ENCODE data around the gene AFAP1.

Gene AFAP1

DNA sequence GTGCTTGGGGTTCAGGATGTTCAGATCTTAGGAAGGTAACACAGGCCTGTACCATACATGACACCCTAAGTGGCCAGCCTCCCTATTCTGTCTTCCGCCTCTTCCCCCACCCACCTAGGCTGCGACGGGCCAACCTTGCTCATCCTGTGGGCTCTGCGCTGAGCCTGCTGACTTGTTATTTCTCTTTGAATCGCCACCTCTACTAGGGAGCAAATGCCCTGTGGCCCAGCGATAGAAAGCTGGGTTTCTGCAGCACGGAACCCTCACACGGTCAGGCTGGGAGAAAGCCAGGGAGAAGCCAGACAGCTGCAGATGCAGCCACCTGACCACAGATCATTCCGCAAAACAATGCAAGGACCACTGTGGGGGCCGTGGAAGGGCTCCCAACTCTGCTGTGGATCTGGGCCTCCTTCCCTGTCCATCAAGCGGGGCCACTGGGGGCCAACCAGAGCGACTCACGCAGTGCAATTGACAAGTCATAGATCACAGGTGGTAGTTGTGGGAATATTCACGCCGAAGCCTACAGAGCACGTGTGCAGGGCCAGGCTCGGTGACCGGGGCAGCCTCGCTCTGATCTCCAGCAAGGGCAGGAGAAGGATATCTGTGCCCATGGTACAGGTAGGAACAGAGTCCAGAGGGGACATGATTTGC is 227.5 kb downstream of the AFAP1 start:
- Histone ChIP-seq H3K27ac (ENCODE audit: low read length) (no peak overlapping the region), H3K9me3 (ENCODE audit: control insufficient read depth in 2 of 2, low read length in 2 of 2) (peaks cover 0 to 7% of the 10 kb centered on the region in 2 donors), H3K4me1 (ENCODE audit: control insufficient read depth, insufficient read depth, low read length) (no peaks in the 10 kb centered on the region), H3K36me3 (ENCODE audit: control insufficient read depth in 2 of 2, insufficient read depth in 2 of 2, low read length in 2 of 2) (no peaks in the 10 kb centered on the region), H3K9ac (ENCODE audit: low read length in 2 of 2) (no peak overlapping the region), H3K27me3 (ENCODE audit: control insufficient read depth in 1 of 2, insufficient read depth in 2 of 2, low read length in 2 of 2) (no peaks in the 10 kb centered on the region), H3K4me3 (ENCODE audit: low read length in 2 of 2) (no peak overlapping the region)

DNA sequence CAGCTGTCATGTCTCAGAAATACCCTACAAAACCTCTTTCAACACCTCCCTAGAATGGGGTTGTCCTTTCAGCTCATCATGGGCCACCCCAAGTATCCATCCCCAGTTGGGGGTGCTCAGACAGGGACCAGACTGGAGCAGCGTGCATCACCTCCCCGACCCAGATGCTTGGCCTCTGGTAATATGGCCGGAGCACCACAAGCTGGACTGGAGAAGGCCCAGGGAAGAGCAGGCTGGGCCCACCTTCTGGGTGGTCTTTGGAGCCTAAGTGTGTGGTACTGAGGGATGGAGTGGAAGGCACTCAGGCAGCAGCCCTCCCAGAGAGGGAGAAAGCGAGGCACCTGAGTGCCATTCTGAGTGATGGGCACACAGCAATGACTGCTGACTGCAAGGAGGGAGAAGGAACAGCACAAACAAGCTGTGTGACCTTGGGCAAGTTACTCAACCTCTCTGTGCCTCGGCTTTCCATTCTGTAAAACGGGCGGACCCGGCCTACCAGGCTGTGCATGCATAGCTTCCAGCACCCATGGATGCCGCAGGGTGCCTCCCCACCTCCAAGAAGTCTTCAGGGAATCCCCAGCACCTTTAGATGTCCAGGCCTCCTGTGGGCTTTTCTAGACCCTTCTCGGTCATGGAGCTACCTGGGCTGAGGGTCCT is 228.2 kb downstream of the AFAP1 start:
- H3K36me3 ChIP-seq (ENCODE audit: control insufficient read depth in 2 of 2, insufficient read depth in 2 of 2, low read length in 2 of 2) = no peaks in the 10 kb centered on the region
- H3K9me3 ChIP-seq (ENCODE audit: control insufficient read depth in 2 of 2, low read length in 2 of 2) = peaks cover 0 to 7% of the 10 kb centered on the region in 2 donors
- no peaks in the 10 kb centered on the region for H3K4me1 ChIP-seq (ENCODE audit: control insufficient read depth, insufficient read depth, low read length)
- no peak overlapping the region for H3K27ac ChIP-seq (ENCODE audit: low read length)
- H3K9ac ChIP-seq (ENCODE audit: low read length in 2 of 2) = no peak overlapping the region
- H3K27me3 ChIP-seq (ENCODE audit: control insufficient read depth in 1 of 2, insufficient read depth in 2 of 2, low read length in 2 of 2) = no peaks in the 10 kb centered on the region
- no peak overlapping the region for H3K4me3 ChIP-seq (ENCODE audit: low read length in 2 of 2)

DNA sequence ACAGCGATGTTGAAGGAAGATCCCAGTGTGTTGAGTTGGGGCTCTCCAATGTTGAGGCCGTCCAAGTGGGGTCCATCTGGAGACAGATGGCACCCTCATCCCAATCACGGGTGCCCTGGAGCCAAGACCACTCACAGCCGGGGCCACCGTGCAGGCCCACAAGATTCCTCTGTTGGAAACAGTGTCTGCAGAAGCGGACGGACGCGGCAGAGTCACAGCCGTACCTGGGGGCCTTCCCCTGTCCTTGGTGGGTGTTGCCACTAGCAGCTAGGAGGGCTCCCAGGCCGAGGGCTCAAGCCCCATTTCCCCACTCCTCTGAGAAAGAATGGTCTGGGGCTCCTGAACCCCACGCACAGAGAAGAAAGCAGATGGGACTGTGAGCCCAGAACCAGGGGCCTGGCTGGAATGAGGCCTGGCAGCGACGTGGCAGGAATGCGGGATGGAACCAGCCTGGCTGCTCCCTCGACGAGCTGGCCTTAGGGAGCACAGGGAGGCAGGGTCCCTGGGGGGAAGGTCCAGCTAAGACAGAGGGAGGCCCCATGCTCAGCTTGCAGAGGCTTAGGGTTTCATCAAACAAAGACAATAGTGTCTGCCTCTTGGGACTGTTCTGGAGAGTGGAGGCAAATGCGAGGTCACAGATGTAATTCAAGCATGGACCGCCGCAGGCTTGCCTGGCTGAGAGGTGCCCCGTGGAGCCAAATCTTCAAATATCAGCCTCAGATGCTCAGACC is 228.9 kb downstream of the AFAP1 start:
- no peak overlapping the region for H3K9ac ChIP-seq (ENCODE audit: low read length in 2 of 2)
- no peaks in the 10 kb centered on the region for H3K27me3 ChIP-seq (ENCODE audit: control insufficient read depth in 1 of 2, insufficient read depth in 2 of 2, low read length in 2 of 2)
- no peaks in the 10 kb centered on the region for H3K36me3 ChIP-seq (ENCODE audit: control insufficient read depth in 2 of 2, insufficient read depth in 2 of 2, low read length in 2 of 2)

DNA sequence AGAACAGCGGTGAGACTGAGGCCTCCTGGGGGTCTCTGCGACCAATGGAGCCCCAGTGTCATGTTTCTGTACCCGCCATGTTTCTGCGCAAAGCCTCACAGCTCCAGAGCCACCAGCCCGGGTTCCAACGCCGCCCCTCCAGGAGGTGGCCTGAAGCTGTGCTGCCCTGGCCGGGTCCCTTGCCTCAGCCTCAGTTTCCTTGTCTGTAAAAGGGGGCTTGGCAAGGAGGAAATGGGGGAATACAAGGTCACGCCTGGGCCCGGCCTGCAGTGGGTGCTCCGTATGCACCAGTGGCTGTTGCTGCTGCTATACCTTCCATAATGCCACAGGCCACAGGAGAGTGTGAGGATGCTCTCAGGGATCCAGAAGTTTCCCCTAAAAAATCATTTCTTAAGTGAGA is 229.5 kb downstream of the AFAP1 start:
- Histone ChIP-seq H3K4me1 (ENCODE audit: control insufficient read depth, insufficient read depth, low read length) (no peaks in the 10 kb centered on the region), H3K4me3 (ENCODE audit: low read length in 2 of 2) (no peak overlapping the region), H3K27ac (ENCODE audit: low read length) (no peak overlapping the region), H3K9ac (ENCODE audit: low read length in 2 of 2) (no peak overlapping the region), H3K9me3 (ENCODE audit: control insufficient read depth in 2 of 2, low read length in 2 of 2) (peaks cover 0 to 7% of the 10 kb centered on the region in 2 donors), H3K36me3 (ENCODE audit: control insufficient read depth in 2 of 2, insufficient read depth in 2 of 2, low read length in 2 of 2) (no peaks in the 10 kb centered on the region), H3K27me3 (ENCODE audit: control insufficient read depth in 1 of 2, insufficient read depth in 2 of 2, low read length in 2 of 2) (no peaks in the 10 kb centered on the region)

More for the DNA sequence above, 228.9 kb downstream of the AFAP1 start:
- Histone ChIP-seq H3K9me3 (ENCODE audit: control insufficient read depth in 2 of 2, low read length in 2 of 2) (peaks cover 0 to 7% of the 10 kb centered on the region in 2 donors), H3K27ac (ENCODE audit: low read length) (no peak overlapping the region), H3K4me3 (ENCODE audit: low read length in 2 of 2) (no peak overlapping the region), H3K4me1 (ENCODE audit: control insufficient read depth, insufficient read depth, low read length) (no peaks in the 10 kb centered on the region)

DNA sequence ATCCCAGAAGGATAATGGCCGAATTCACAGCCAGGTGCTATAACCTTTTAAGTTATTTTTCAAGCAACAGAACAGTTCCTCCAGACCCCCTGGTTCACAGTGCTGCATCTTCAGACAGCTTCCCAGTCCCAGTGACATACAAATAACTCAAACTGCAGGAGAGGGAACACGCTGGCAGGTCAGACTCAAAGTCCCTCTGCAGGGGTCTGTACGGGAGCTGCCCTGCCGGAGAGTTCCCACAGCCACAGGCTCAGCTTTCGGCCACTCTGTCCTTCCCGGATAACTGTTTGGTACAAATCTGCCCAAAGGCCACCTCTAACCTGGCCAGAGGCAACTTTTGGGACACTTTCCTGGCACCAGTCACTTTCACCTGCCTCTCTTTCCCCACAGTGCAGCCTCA is 230.2 kb downstream of the AFAP1 start:
- peaks cover 0 to 7% of the 10 kb centered on the region in 2 donors for H3K9me3 ChIP-seq (ENCODE audit: control insufficient read depth in 2 of 2, low read length in 2 of 2)
- H3K27me3 ChIP-seq (ENCODE audit: control insufficient read depth in 1 of 2, insufficient read depth in 2 of 2, low read length in 2 of 2) = peaks cover 0 to 2% of the 10 kb centered on the region in 2 donors
- H3K4me3 ChIP-seq (ENCODE audit: low read length in 2 of 2) = no peak overlapping the region
- H3K36me3 ChIP-seq (ENCODE audit: control insufficient read depth in 2 of 2, insufficient read depth in 2 of 2, low read length in 2 of 2) = no peaks in the 10 kb centered on the region
- H3K27ac ChIP-seq (ENCODE audit: low read length) = no peak overlapping the region
- H3K9ac ChIP-seq (ENCODE audit: low read length in 2 of 2) = no peak overlapping the region
- peaks cover 3% of the 10 kb centered on the region for H3K4me1 ChIP-seq (ENCODE audit: control insufficient read depth, insufficient read depth, low read length)

DNA sequence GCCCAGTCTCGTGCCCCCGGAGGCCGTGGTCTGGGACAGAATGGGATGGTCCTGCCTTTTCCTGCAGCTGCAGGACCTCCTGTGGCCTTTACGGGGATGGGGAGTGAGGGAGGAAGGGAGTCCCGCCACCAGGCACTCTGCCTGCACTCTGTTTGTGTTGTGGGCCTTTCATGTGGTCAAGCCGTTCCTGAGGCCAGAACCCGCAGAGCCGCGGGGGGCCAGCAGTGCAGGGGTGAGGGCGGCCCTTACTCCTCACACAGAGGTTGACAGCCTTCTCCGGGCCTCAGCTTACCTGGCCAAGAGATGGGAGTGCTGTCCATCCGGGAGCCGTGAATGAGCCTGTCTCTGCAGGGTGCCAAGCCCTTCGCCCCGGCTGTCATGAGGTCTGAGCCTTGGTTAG is 230.7 kb downstream of the AFAP1 start:
- no peak overlapping the region for H3K27ac ChIP-seq (ENCODE audit: low read length)
- peaks cover 0 to 2% of the 10 kb centered on the region in 2 donors for H3K27me3 ChIP-seq (ENCODE audit: control insufficient read depth in 1 of 2, insufficient read depth in 2 of 2, low read length in 2 of 2)
- H3K36me3 ChIP-seq (ENCODE audit: control insufficient read depth in 2 of 2, insufficient read depth in 2 of 2, low read length in 2 of 2) = no peaks in the 10 kb centered on the region
- peaks cover 0 to 3% of the 10 kb centered on the region in 2 donors for H3K9me3 ChIP-seq (ENCODE audit: control insufficient read depth in 2 of 2, low read length in 2 of 2)
- no peak overlapping the region for H3K9ac ChIP-seq (ENCODE audit: low read length in 2 of 2)
- peaks cover 3% of the 10 kb centered on the region for H3K4me1 ChIP-seq (ENCODE audit: control insufficient read depth, insufficient read depth, low read length)
- H3K4me3 ChIP-seq (ENCODE audit: low read length in 2 of 2) = no peak overlapping the region
